OCI-LY1 (cell line): Measurements from ENCODE around the gene KHDC4.
"Not testable (repeated sequence)": the region's sequence is repeated elsewhere in the genome, so short reads cannot be mapped to it uniquely, and the experiment has no call there.

Source experiments
- H2AFZ ChIP-seq: fragments of 200-600 bp; sonication (generic), shearing (Covaris generic); 2 replicates; pipeline ENCODE4 v1.6.0; 2014; ENCODE audit warnings: antibody characterized with exemption, mild to moderate bottlenecking, low read length
- H3F3A ChIP-seq: fragments of 200-600 bp; sonication (generic), shearing (Covaris generic); 2 replicates; pipeline ENCODE4 v1.6.0; 2014; ENCODE audit warnings: mild to moderate bottlenecking, antibody characterized with exemption, low read length, moderate library complexity; ENCODE audit not compliant: insufficient read depth
- H3K27ac ChIP-seq: fragments of 200-600 bp; sonication (generic); 2 replicates; pipeline ENCODE4 v1.5.1; 2014; ENCODE audit warnings: low read length, mixed run types, mild to moderate bottlenecking, low read depth; ENCODE audit not compliant: poor library complexity, severe bottlenecking
- H3K27me3 ChIP-seq: fragments of 200-600 bp; sonication (generic); 2 replicates; pipeline ENCODE4 v1.6.0; 2014; ENCODE audit warnings: antibody characterized with exemption, mild to moderate bottlenecking, low read length, moderate library complexity; ENCODE audit not compliant: insufficient read depth
- H3K36me3 ChIP-seq: fragments of 200-600 bp; sonication (generic); 2 replicates; pipeline ENCODE4 v1.6.1; 2014; ENCODE audit warnings: mild to moderate bottlenecking, antibody characterized with exemption, low read length, moderate library complexity, mixed read lengths; ENCODE audit not compliant: insufficient read depth
- H3K4me1 ChIP-seq: fragments of 200-600 bp; sonication (generic); 2 replicates; pipeline ENCODE4 v1.5.1; 2014; ENCODE audit warnings: mild to moderate bottlenecking, low read length, moderate library complexity; ENCODE audit not compliant: insufficient read depth, severe bottlenecking
- H3K4me2 ChIP-seq: fragments of 200-600 bp; sonication (generic), shearing (Covaris generic); 2 replicates; pipeline ENCODE4 v1.6.1; 2014; ENCODE audit warnings: low read length
- H3K4me3 ChIP-seq: fragments of 200-600 bp; sonication (generic); 2 replicates; pipeline ENCODE4 v1.5.1; 2014; ENCODE audit warnings: low read length, low read depth, mild to moderate bottlenecking, mixed read lengths; ENCODE audit not compliant: poor library complexity, severe bottlenecking
- H3K79me2 ChIP-seq: fragments of 200-600 bp; shearing (Covaris generic); 2 replicates; pipeline ENCODE4 v1.6.1; 2016; ENCODE audit warnings: mixed run types, low read length, mixed read lengths; ENCODE audit not compliant: insufficient read depth
- H3K9ac ChIP-seq: fragments of 200-600 bp; sonication (generic), shearing (Covaris generic); 2 replicates; pipeline ENCODE4 v1.6.1; 2014; ENCODE audit warnings: mild to moderate bottlenecking, low read length, mixed read lengths
- H3K9me2 ChIP-seq: fragments of 200-600 bp; sonication (generic), shearing (Covaris generic); 2 replicates; pipeline ENCODE4 v1.6.1; 2014; ENCODE audit warnings: low read depth, mild to moderate bottlenecking, low read length, mixed read lengths
- H3K9me3 ChIP-seq: fragments of 200-600 bp; shearing (Covaris generic); 2 replicates; pipeline ENCODE4 v1.6.1; 2014; ENCODE audit warnings: low read length, mixed read lengths
- H4K20me1 ChIP-seq: fragments of 200-600 bp; sonication (generic), shearing (Covaris generic); 2 replicates; pipeline ENCODE4 v1.6.0; 2016; ENCODE audit warnings: mild to moderate bottlenecking, low read length; ENCODE audit not compliant: insufficient read depth
- CTCF ChIP-seq: fragments of 200-600 bp; sonication (generic), shearing (Covaris generic); IDR thresholded peaks from 2 replicates; pipeline ENCODE4 v1.5.1; 2017; ENCODE audit warnings: mild to moderate bottlenecking, antibody characterized with exemption, low read length, moderate library complexity, mixed read lengths
- EZH2 ChIP-seq: fragments of 200-600 bp; sonication (generic), shearing (Covaris generic); IDR thresholded peaks from 2 replicates; pipeline ENCODE4 v1.8.0; 2017; ENCODE audit warnings: borderline replicate concordance, mixed run types, mild to moderate bottlenecking, antibody characterized with exemption, low read length, moderate library complexity, mixed read lengths

The KHDC4 gene

GRCh38 chr1:155932081-155932480 is 2.1 kb downstream of the KHDC4 start:
- Histone ChIP-seq H3F3A (peaks cover 5% of the 10 kb centered on the region; the same call in 1 of the 2 replicates), H2AFZ (no peak overlapping the region), H3K9me3 (no peaks in the 10 kb centered on the region), H3K4me2 (peak overlapping the region; percentile 76), H3K9me2 (no peaks in the 10 kb centered on the region), H4K20me1 (no peaks in the 10 kb centered on the region), H3K27me3 (no peaks in the 10 kb centered on the region), H3K4me3 (peak overlapping the region; percentile 90), H3K27ac (no peak overlapping the region), H3K79me2 (peaks cover 34% of the 10 kb centered on the region), H3K36me3 (peaks cover 69% of the 10 kb centered on the region), H3K9ac (peak overlapping the region; percentile 95), H3K4me1 (peaks cover 41% of the 10 kb centered on the region)
- TF ChIP-seq EZH2 (no peak), CTCF (no peak)

- no peak overlapping the region for H3K27ac ChIP-seq
- H3K4me1 ChIP-seq = peaks cover 41% of the 10 kb centered on the region
- no peaks in the 10 kb centered on the region for H3K9me2 ChIP-seq
- peak overlapping the region; percentile 76 for H3K4me2 ChIP-seq
- peaks cover 34% of the 10 kb centered on the region for H3K79me2 ChIP-seq
- H3K4me3 ChIP-seq = peak overlapping the region; percentile 90
- peak overlapping the region; percentile 95; the same call in 1 of the 2 replicates for H3K9ac ChIP-seq
- no peaks in the 10 kb centered on the region for H3K9me3 ChIP-seq
- H3K27me3 ChIP-seq = no peaks in the 10 kb centered on the region
- peaks cover 5% of the 10 kb centered on the region; the same call in 1 of the 2 replicates for H3F3A ChIP-seq
- no peaks in the 10 kb centered on the region for H4K20me1 ChIP-seq
- H2AFZ ChIP-seq = no peak overlapping the region
- TF ChIP-seq CTCF = no peak
- TF ChIP-seq EZH2 = no peak
- peaks cover 75% of the 10 kb centered on the region for H3K36me3 ChIP-seq
Observed at GRCh38 chr1:155931332-155932038, 2.7 kb downstream of the KHDC4 start.

- not testable (repeated sequence) for H3K9me2 ChIP-seq, H4K20me1 ChIP-seq, H3F3A ChIP-seq, H3K9me3 ChIP-seq, H3K27me3 ChIP-seq, H3K9ac ChIP-seq, H2AFZ ChIP-seq, H3K27ac ChIP-seq, H3K4me3 ChIP-seq
- peaks cover 34% of the 10 kb centered on the region for H3K79me2 ChIP-seq
- peak overlapping the region; percentile 76; the same call in 1 of the 2 replicates for H3K4me2 ChIP-seq
- peaks cover 82% of the 10 kb centered on the region for H3K36me3 ChIP-seq
- peaks cover 41% of the 10 kb centered on the region for H3K4me1 ChIP-seq
Observed at GRCh38 chr1:155930725-155931124, 3.5 kb downstream of the KHDC4 start.

GRCh38 chr1:155929057-155929456 is 5.2 kb downstream of the KHDC4 start:
- Histone ChIP-seq H3K79me2 (peaks cover 34% of the 10 kb centered on the region), H2AFZ (no peak overlapping the region), H4K20me1 (no peaks in the 10 kb centered on the region), H3K36me3 (peaks cover 98% of the 10 kb centered on the region), H3K27ac (no peak overlapping the region), H3K4me2 (no peak overlapping the region), H3F3A (no peaks in the 10 kb centered on the region), H3K27me3 (no peaks in the 10 kb centered on the region), H3K4me3 (no peak overlapping the region), H3K9me2 (no peaks in the 10 kb centered on the region), H3K4me1 (peaks cover 33% of the 10 kb centered on the region), H3K9ac (no peak overlapping the region), H3K9me3 (no peaks in the 10 kb centered on the region)
- TF ChIP-seq CTCF (no peak), EZH2 (no peak)
